Measurements from ENCODE around the gene GRIK3.

GRCh38 chr1:37031429-37031828 lies 2.9 kb downstream of the GRIK3 start:
- TF ChIP-seq CTCF (IDR thresholded peaks at IDR 0.05), result no peak
- no peak for TF ChIP-seq POLR2A (IDR thresholded peaks at IDR 0.05)
